Activated CD4-positive, alpha-beta T cell treated with anti-CD3 and anti-CD28 coated beads, Interleukin-2, amount 10 ng/mL, durations not matched to agents 7 days and 5 days (primary cell): ENCODE results near the gene RAP1GAP2. TPM values are rescaled to one million over a fixed set of nuclear protein-coding genes. Genes with fewer than 3 reads are reported as not detected.

Experiments
- CTCF ChIA-PET: fragments of 350-600 bp; sonication (Branson Sonifier 250); formaldehyde crosslinking; loops from one replicate; lab custom pipeline; 2021; ENCODE audit warnings: antibody characterized with exemption; lab: Charles Lee
- POLR2A ChIA-PET: fragments of 350-600 bp; sonication (Branson Sonifier 250); formaldehyde crosslinking; loops from one replicate; lab custom pipeline; 2021; ENCODE audit warnings: antibody characterized with exemption; lab: Charles Lee
- DNase-seq: peaks from one replicate; pipeline ENCODE4 v3.0.0-alpha.2; 2020
- H3K27ac Mint-ChIP-seq: one replicate; pipeline ENCODE4 v1.8.0; 2021; ENCODE audit warnings: mild to moderate bottlenecking, moderate library complexity, mixed read lengths
- H3K27me3 Mint-ChIP-seq: one replicate; pipeline ENCODE4 v1.8.0; 2021; ENCODE audit warnings: mixed read lengths
- H3K36me3 Mint-ChIP-seq: one replicate; pipeline ENCODE4 v1.8.0; 2021; ENCODE audit warnings: low read depth, mixed read lengths
- H3K4me1 Mint-ChIP-seq: one replicate; pipeline ENCODE4 v1.8.0; 2021; ENCODE audit warnings: mixed read lengths
- H3K4me3 Mint-ChIP-seq: one replicate; pipeline ENCODE4 v1.8.0; 2021; ENCODE audit warnings: mild to moderate bottlenecking, moderate library complexity, mixed read lengths
- H3K9me3 Mint-ChIP-seq: one replicate; pipeline ENCODE4 v1.8.0; 2021; ENCODE audit warnings: mixed read lengths
- total RNA-seq, 2 experiments: library from RNA; stranded (reverse); gene quantifications; one replicate each; pipeline ENCODE4 v1.2.3, GENCODE V29; 2021

RAP1GAP2 gene
- total RNA-seq: 10 to 100 TPM; 27.8 to 37.3 TPM

DNA sequence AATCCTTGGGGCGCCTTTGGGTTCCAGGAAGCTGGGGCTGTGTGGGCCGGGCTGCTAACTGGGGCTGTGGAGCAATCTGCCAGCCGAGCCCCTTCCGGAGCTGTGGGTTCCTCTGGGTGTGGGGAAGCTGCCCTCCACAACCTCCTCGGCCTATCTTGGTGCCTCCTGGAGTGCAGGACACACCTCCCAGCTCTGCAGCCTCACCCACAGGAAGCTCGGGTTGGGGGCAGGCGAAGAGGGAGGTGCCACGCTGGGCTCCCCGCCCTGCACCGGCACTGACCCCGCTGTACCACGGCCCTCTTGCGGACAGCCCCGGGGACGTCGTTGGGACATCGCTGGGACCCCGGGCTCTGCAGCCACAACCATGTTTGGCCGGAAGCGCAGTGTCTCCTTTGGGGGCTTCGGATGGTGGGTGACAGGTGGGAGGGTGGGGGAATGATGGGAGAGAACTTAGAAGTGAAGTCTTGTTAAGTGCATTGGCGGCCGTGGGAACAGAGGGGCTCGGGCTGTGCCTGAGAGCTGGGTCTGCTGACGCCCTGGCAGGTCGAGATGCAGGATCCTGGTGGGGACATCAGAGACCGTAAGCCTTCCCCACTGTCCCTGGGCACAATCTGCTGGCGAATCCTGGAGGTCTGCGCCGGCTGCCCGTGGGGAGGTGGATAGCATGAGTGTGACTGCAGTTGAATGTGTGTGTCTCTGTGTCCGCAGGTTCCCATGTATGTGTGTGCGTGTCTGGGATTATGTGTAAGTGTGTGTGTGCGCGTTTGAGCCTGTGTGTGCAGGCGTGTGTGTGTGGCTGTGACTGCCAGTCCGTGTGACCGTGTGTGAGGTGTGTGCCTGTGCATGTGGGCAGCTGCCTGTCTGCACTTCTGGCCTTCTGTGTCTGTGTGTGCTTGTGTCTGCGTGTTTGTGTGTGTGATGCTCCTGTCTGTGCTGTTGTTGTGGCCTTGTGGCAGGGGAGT is at the start of gene RAP1GAP2:
TSS of gene RAP1GAP2 (plus strand) at position 275 of the 962 bp plus-strand sequence. CDS start at position 365, 90 bp downstream.
- Mint-ChIP-seq H3K36me3 (peaks cover 29% of the 10 kb centered on the region), H3K9me3 (no peaks in the 10 kb centered on the region), H3K4me1 (peaks cover 78% of the 10 kb centered on the region), H3K4me3 (peak within 1 kb of the TSS; percentile 88), H3K27me3 (peaks cover 12% of the 10 kb centered on the region), H3K27ac (peak within 1 kb of the TSS; percentile 65)
- CTCF ChIA-PET: interaction anchor here (0.6 to 2.7 kb wide), 5 partner anchors 10 to 249 kb away, joined by 3 to 14 read pairs (median 5); no protein-coding TSS in a partner anchor
- peak; percentile 89 for DNase-seq
- POLR2A ChIA-PET: interaction anchor here (2.2 kb wide), 1 partner anchor 18 kb away, joined by 21 read pairs; no protein-coding TSS in a partner anchor

DNA sequence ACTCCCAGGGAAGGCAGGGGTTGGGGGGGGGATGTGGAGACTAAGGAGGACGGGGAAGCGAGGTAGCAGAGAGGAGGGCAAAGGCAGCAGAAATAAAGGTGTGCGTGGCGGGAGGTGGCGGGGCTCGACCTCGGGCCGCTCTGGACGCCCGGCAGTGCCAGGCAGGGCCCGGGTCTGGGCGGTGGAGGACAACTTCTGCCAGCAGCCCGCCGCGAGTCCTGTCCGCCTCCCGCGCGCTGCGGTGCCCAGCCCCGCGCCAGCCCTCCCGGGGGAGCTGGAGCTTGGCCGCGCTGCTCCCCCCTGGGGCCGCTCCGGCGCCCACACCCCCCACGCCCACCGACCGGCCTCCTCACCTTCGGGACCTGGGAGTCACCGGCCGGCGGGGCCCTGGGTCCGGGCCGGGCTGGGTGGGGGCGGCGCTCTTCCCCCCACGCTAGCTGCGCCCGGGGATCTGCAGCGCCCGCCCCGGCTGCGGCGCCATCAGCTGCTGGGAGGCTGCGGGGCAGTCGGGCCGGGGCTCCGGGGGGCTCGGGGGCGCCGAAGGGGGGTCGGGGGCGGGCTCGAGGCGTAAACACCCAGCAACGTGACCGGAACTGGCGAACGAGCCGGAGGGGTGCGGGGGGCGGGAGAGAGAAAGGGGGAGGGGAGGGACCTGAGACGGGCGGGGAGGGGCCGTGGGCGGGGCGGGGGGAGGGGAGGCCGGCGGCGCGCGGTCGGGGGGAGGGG is 47.0 kb upstream of the RAP1GAP2 start, which contains the start of gene CCDC92B:
TSS of gene CCDC92B (minus strand) at position 595 of the 726 bp plus-strand sequence. CDS start 14,507 bp downstream, outside the sequence.
- peaks cover 2% of the 10 kb centered on the region for H3K4me1 Mint-ChIP-seq
- no peaks in the 10 kb centered on the region for H3K9me3 Mint-ChIP-seq
- H3K27ac Mint-ChIP-seq: no peak within 1 kb of the TSS
- no peak within 1 kb of the TSS for H3K4me3 Mint-ChIP-seq
- CTCF ChIA-PET: no interaction called here
- POLR2A ChIA-PET: no interaction called here
- H3K36me3 Mint-ChIP-seq: no peaks in the 10 kb centered on the region
- DNase-seq: no peak
- peaks cover 44% of the 10 kb centered on the region for H3K27me3 Mint-ChIP-seq

DNA sequence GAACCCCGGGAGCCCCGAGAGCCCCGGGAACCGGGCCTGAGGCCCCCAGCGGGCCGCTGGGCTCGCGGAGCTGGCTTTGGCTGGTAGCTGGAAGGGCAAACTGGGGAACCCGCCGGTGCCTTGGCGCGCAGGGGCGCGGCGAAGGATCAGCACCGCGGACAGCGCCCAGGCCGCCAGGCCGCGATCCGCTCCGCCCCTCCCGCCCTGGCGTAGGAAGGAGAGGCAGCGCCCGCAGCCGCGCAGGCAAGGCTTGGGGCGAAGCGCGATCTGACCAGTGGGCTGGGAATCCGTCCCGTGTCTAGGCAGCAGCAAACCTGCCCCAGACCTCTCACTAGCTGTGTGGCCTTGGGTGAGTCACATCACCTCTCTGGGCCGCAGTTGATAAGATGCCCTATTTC is 46.5 kb upstream of the RAP1GAP2 start:
- peaks cover 2% of the 10 kb centered on the region for H3K4me1 Mint-ChIP-seq
- DNase-seq: peak; percentile 73
- no peaks in the 10 kb centered on the region for H3K36me3 Mint-ChIP-seq
- ChIA-PET CTCF (no interaction called here), POLR2A (no interaction called here)
- no peak overlapping the region for H3K27ac Mint-ChIP-seq
- H3K9me3 Mint-ChIP-seq: no peaks in the 10 kb centered on the region
- H3K27me3 Mint-ChIP-seq: peaks cover 44% of the 10 kb centered on the region
- H3K4me3 Mint-ChIP-seq: no peak overlapping the region

DNA sequence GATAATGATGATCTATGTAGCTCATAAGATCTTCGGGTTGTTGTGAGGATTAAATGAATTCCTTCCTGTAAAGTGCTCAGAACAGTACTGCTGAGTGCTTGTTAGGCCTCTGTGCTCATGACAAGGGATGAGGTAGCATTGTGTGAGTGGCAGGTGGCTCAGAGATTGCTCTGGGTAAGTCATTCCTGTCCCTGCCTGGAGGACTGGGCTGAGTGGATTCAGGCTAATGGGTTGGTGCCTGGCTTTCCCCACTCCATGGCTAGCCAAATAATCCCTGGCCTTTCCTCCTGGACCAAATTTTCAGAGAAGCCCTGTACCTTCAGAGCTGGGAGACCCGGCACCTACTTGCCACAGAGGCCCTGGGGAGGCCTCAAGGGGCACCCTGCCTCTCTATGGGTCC is 45.5 kb upstream of the RAP1GAP2 start:
- Mint-ChIP-seq H3K4me1 (peaks cover 2% of the 10 kb centered on the region), H3K36me3 (no peaks in the 10 kb centered on the region), H3K9me3 (no peaks in the 10 kb centered on the region), H3K27ac (no peak overlapping the region), H3K27me3 (peaks cover 44% of the 10 kb centered on the region), H3K4me3 (no peak overlapping the region)
- ChIA-PET POLR2A (no interaction called here), CTCF (no interaction called here)
- no peak for DNase-seq

GRCh38 chr17:2751491-2751890 is 44.7 kb upstream of the RAP1GAP2 start:
- no peaks in the 10 kb centered on the region for H3K36me3 Mint-ChIP-seq
- POLR2A ChIA-PET: no interaction called here
- peaks cover 48% of the 10 kb centered on the region for H3K27me3 Mint-ChIP-seq
- CTCF ChIA-PET: no interaction called here
- H3K4me1 Mint-ChIP-seq: peaks cover 2% of the 10 kb centered on the region
- DNase-seq: no peak
- no peak overlapping the region for H3K27ac Mint-ChIP-seq
- no peaks in the 10 kb centered on the region for H3K9me3 Mint-ChIP-seq
- H3K4me3 Mint-ChIP-seq: no peak overlapping the region

- H3K9me3 Mint-ChIP-seq: no peaks in the 10 kb centered on the region
- no peaks in the 10 kb centered on the region for H3K36me3 Mint-ChIP-seq
- H3K4me3 Mint-ChIP-seq: peak overlapping the region; percentile 32
- DNase-seq: no peak
- CTCF ChIA-PET: no interaction called here
- peaks cover 47% of the 10 kb centered on the region for H3K27me3 Mint-ChIP-seq
- POLR2A ChIA-PET: interaction anchor here (0.6 kb wide), 1 partner anchor 32 kb away, joined by 22 read pairs; no protein-coding TSS in a partner anchor
- no peaks in the 10 kb centered on the region for H3K4me1 Mint-ChIP-seq
- H3K27ac Mint-ChIP-seq: no peak overlapping the region
These were observed 40.1 kb upstream of the RAP1GAP2 start for GRCh38 chr17:2755891-2756724.

- Mint-ChIP-seq H3K27me3 (peaks cover 39% of the 10 kb centered on the region), H3K36me3 (no peaks in the 10 kb centered on the region), H3K27ac (no peak overlapping the region), H3K4me3 (no peak overlapping the region), H3K4me1 (no peaks in the 10 kb centered on the region), H3K9me3 (no peaks in the 10 kb centered on the region)
- ChIA-PET POLR2A (interaction anchor here (0.7 kb wide), 1 partner anchor 1038 kb away, joined by 9 read pairs; no protein-coding TSS in a partner anchor), CTCF (no interaction called here)
- no peak for DNase-seq
These were observed 37.4 kb upstream of the RAP1GAP2 start for GRCh38 chr17:2758870-2759269.

- peaks cover 19% of the 10 kb centered on the region for H3K27me3 Mint-ChIP-seq
- POLR2A ChIA-PET: no interaction called here
- H3K27ac Mint-ChIP-seq: no peak overlapping the region
- no peak overlapping the region for H3K4me3 Mint-ChIP-seq
- H3K36me3 Mint-ChIP-seq: no peaks in the 10 kb centered on the region
- H3K4me1 Mint-ChIP-seq: peaks cover 4% of the 10 kb centered on the region
- CTCF ChIA-PET: no interaction called here
- no peaks in the 10 kb centered on the region for H3K9me3 Mint-ChIP-seq
- DNase-seq: no peak
These were observed 26.1 kb upstream of the RAP1GAP2 start for GRCh38 chr17:2770129-2770528.

DNA sequence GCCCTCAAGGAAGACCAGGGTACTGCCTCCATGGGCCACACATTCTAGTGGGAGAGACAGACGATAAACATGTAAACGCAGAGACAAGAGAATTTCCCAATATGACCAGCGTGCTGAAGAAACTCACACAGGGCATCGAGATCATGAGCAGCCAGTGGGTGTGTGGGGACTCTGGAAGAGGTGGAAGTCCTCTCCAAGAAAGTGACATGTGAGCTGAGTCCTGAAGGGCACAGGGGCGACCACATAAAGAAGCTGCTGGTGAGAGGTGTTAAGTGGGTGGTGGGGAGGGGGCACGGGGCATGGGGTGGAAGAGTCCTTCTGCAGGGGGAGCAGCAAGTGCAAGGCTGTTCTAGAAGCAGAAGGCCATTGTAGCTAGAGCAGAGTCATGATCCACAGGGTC is 21.0 kb upstream of the RAP1GAP2 start:
- POLR2A ChIA-PET: no interaction called here
- Mint-ChIP-seq H3K27ac (no peak overlapping the region), H3K36me3 (no peaks in the 10 kb centered on the region), H3K4me1 (peaks cover 5% of the 10 kb centered on the region), H3K9me3 (no peaks in the 10 kb centered on the region), H3K4me3 (no peak overlapping the region), H3K27me3 (peaks cover 50% of the 10 kb centered on the region)
- CTCF ChIA-PET: no interaction called here
- DNase-seq: no peak

DNA sequence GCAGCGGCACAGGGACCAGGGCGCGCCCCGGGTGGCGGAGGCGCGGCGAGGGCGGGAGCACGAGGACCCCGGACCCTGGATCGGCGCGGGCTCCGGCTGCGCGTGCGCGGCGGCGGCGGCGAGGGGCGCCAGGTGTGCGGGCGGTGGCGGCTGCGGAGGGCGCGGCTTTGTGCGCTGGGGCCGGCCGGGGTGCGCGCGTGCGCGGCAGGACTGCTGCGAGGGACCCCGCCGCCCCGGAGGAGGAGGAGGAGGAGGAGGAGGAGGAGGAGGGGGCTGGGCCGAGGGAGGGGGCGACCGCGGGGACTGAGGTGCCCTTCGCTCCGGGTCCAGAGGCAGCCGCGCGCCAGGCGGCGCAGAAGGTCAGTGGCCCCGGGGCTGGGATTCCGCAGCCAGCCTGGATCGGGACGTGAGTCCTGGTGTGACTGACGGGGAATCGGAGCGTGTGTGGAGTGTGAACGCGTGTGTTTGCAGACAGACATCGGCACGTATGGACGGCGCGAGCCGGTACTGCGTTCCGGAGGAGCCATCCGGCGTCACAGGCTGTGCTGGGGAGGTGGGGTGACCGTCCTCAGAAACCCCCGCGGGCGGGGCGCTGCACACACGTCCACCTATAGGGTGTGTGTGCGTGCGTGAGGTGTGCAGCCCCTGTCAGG is 19.5 kb upstream of the RAP1GAP2 start:
- peak overlapping the region; percentile 34 for H3K4me3 Mint-ChIP-seq
- no peak for DNase-seq
- H3K4me1 Mint-ChIP-seq: peaks cover 5% of the 10 kb centered on the region
- no peaks in the 10 kb centered on the region for H3K9me3 Mint-ChIP-seq
- H3K36me3 Mint-ChIP-seq: no peaks in the 10 kb centered on the region
- ChIA-PET POLR2A (no interaction called here), CTCF (interaction anchor here (0.7 to 2.3 kb wide), 2 partner anchors 9 to 38 kb away, joined by 3 to 8 read pairs; no protein-coding TSS in a partner anchor)
- no peak overlapping the region for H3K27ac Mint-ChIP-seq
- peaks cover 61% of the 10 kb centered on the region for H3K27me3 Mint-ChIP-seq

DNA sequence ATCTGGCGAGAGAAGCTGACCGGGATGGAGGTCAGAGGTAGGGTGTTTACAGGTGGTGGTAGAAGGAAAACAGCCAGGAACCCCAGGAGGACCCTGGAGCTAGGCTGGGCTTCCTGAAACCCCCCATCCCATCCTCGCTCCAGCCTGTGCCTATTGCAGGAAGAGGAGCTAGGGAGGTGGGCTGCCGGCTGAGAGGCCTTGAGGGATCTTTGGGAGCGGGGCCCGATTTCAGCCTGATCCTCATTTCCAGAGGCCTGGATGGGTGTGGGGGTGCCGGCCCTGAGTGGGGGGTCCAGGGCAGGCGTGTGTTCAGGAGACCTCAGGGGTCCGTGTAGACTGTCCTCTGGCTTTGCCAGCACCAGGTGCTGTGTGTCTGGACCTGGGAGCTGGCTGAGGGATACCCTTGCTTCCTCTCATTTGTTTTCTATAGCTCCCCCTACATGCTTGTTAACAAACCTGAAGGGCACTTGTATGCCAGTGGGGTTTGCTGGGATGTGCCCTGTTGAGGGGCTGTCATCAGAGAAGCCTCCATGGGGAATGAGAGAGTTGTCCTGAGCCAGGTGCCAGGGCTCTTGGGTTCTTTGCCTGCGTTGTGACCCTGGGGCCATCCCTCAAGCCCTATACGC is 18.9 kb upstream of the RAP1GAP2 start:
- H3K4me3 Mint-ChIP-seq: no peak overlapping the region
- ChIA-PET CTCF (interaction anchor here (0.7 to 2.3 kb wide), 2 partner anchors 9 to 39 kb away, joined by 3 to 8 read pairs; no protein-coding TSS in a partner anchor), POLR2A (no interaction called here)
- H3K4me1 Mint-ChIP-seq: peaks cover 5% of the 10 kb centered on the region
- peaks cover 62% of the 10 kb centered on the region for H3K27me3 Mint-ChIP-seq
- no peak for DNase-seq
- H3K36me3 Mint-ChIP-seq: no peaks in the 10 kb centered on the region
- no peak overlapping the region for H3K27ac Mint-ChIP-seq
- no peaks in the 10 kb centered on the region for H3K9me3 Mint-ChIP-seq
